HFF-Myc (cell line): ENCODE measurements around the gene PLB1.

Source experiments
- DNase-seq: peaks from one replicate; pipeline ENCODE4 v3.0.0-alpha.2; 2011; ENCODE audit warnings: low read depth; ENCODE audit errors: extremely low read depth
- H3K4me3 ChIP-seq: replicated peaks from 2 replicates; pipeline ENCODE4 v1.5.1; 2011; ENCODE audit warnings: low read depth, mild to moderate bottlenecking, control low read depth, low read length
- TF ChIP-seq, protein P1 (sequence below): IDR thresholded peaks from 2 replicates; pipeline ENCODE4 v1.5.1; 2012; ENCODE audit warnings: mild to moderate bottlenecking, low read depth, low read length, control low read depth; ENCODE audit errors: missing control alignments

Gene PLB1

DNA sequence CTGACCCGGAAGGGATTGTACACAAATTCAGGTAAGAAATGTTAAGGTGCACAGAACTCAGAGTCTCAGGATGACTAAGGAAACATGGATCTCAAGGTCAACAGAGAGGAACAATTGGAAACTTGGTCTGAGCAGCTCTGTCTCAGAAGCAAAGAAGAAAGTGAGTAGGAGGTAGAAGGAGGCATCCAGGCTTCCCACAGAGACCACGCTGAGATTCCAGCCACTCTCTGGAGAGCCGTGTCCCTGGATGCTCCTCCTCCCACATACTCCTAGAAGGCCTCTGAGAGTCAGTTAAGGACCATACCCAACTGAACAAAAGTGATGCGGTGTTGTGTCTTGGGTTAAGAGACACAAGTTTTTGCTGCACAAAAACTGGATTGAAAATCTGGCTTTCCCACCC, 8.6 kb upstream of the PLB1 start:
- no peak overlapping the region for H3K4me3 ChIP-seq
- DNase-seq, result no peak
- TF ChIP-seq, protein P1, sequence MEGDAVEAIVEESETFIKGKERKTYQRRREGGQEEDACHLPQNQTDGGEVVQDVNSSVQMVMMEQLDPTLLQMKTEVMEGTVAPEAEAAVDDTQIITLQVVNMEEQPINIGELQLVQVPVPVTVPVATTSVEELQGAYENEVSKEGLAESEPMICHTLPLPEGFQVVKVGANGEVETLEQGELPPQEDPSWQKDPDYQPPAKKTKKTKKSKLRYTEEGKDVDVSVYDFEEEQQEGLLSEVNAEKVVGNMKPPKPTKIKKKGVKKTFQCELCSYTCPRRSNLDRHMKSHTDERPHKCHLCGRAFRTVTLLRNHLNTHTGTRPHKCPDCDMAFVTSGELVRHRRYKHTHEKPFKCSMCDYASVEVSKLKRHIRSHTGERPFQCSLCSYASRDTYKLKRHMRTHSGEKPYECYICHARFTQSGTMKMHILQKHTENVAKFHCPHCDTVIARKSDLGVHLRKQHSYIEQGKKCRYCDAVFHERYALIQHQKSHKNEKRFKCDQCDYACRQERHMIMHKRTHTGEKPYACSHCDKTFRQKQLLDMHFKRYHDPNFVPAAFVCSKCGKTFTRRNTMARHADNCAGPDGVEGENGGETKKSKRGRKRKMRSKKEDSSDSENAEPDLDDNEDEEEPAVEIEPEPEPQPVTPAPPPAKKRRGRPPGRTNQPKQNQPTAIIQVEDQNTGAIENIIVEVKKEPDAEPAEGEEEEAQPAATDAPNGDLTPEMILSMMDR, result no peak

DNA sequence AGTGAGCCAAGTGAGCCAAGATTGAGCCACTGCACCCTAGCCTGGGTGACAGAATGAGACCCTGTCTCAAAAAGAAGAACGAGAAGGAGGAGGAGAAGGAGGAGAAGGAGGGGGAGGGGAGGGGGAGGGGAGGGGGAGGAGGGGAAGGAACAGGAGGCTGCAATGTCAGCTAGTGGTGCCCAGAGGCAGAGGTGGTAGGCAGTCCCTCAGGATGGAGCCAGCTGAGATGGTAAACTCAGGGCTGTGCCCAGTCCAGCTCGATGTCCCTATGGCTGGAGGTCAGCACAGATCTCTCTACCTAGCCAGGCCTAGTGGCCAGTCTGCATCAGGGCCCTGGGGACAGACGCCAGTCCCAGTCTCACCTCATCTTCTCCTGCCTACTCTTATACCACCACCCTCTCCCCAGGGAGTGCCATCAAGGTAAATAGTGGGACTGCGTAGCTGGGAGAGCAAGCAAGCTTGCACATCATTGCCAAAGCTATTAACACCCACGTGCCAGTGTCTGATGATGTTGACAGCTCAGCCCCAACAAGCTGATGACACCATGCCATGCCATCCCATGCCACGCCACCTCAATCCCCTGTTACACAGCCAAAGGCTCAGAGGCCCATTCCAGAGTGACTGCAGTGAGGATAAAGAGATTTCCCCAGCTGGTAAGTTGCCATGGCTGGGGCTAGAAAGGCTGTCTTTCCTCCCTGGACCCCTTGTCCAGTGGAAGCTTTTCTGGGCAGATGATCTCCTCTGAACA, 7.6 kb upstream of the PLB1 start:
- no peak for DNase-seq
- TF ChIP-seq, protein P1, result no peak
- no peak overlapping the region for H3K4me3 ChIP-seq

DNA sequence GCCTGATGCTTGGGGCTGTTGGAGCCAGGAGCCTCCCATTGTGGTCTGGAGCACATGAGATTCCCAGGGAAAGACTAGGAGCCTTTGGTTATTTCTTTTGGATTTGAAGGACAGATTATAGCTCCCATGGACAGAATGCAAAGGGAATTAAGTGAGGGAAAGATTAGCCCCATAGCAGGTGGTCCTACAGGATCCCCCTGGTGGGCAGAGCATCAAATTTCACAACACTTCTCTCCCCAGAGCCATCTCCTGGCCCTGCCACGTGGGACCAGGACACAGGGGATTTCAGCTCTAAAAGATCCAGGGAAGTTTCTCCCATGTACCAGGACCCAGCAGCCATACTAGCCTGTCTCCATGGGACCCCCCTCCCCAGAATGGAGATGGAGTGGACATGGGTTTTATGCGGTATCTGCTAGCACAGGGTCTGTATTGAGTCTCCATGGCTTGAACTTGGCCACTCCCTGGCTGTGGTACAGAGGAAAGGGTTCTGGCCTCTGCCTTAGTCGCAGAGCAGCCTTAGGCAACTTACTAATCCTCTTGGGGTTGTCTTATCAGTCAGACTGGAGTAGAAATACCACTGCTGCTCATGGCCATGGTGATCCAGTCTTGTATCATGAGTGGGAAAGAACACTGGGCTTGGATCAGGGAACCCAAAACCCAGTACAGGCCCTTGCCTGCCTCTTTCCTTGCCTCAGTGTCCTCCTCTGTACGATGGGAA, 6.8 kb upstream of the PLB1 start:
- DNase-seq, result no peak
- TF ChIP-seq, protein P1, result no peak
- no peak overlapping the region for H3K4me3 ChIP-seq

DNA sequence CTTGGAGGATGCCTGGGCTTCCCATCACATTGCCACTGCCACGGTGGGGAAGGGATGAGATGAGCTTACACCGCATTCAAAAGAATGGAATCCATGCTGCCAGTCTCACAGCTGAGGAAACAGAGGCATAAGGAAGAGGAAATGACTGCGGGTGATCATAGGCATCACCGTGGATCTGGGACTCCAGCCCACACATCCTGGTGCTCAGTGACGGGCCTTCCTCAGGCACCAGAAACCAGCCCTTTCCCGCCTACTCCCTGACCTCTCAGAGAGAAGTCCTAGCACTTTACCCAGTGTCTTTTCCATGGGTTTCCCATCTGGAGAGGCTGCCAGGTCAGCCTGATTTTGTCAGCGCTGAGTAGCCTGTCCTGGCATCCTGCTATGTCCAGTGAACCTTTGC, 5.3 kb upstream of the PLB1 start:
- TF ChIP-seq, protein P1, result no peak
- no peak overlapping the region for H3K4me3 ChIP-seq

DNA sequence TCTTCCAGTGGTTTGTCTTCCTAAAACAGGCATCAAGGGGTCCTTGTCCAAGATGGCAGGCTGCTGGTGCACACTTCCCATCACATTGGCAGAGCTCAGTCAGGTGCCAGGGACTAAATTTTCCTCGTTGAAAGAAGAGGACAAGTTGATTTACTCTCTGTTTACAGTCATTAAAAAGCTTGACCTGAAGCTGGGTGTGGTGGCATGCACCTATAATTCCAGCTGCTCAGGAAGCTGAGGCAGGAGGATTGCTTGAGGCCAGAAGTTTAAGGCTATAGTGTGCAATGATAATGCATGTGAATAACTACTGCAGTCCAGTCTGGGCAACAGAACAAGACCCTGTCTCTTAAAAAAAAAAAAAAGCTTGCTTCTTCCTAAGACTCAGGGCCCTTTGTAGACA, 3.6 kb upstream of the PLB1 start:
- TF ChIP-seq, protein P1, result no peak
- no peak for DNase-seq
- no peak overlapping the region for H3K4me3 ChIP-seq

More for the DNA sequence above, 5.3 kb upstream of the PLB1 start:
- DNase-seq, result no peak

DNA sequence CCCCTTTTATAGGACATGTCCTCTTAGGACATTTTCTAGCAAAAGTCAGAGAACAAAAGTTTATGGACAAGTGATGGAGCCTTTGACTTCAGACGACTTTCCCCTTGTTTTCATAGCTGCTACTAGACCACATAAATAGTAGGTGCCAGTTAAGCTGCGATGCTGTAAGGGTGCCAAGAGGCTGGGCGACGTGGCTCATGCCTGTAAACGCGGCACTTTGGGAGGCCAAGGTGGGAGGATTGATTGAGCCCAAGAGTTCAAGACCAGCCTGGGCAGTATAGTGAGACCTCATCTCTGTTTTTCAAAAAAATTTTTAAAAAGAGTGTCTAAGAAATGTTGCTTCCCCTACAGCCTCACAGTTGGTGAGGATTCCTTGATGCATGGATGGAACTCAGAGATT, 2.2 kb upstream of the PLB1 start:
- no peak for DNase-seq
- TF ChIP-seq, protein P1, result no peak
- no peak overlapping the region for H3K4me3 ChIP-seq
